Thyroid gland (tissue), 4 donors: ENCODE results near the gene SLC39A10. TPM values are rescaled to one million over a fixed set of nuclear protein-coding genes. Genes with fewer than 3 reads are reported as not detected.

Experiments
- DNase-seq, 2 donors: peaks; one replicate each; pipeline ENCODE4 v3.0.0-alpha.2; 2019
- H3K27ac ChIP-seq, 3 donors: fragments of 200-600 bp; sonication (generic); 1 replicate in 2 of 3; 2 replicates in 1 of 3; pipeline ENCODE4 v1.5.1; 2016 to 2019; ENCODE audit warnings: mild to moderate bottlenecking in 1 of 3, moderate library complexity in 1 of 3
- H3K27me3 ChIP-seq: fragments of 200-600 bp; sonication (generic); one replicate; pipeline ENCODE4 v1.5.1; 2019
- H3K36me3 ChIP-seq, 2 donors: fragments of 200-600 bp; sonication (generic); one replicate each; pipeline ENCODE4 v1.5.1; 2016 to 2019
- H3K4me1 ChIP-seq, 2 donors: fragments of 200-600 bp; sonication (generic); one replicate each; pipeline ENCODE4 v1.5.1; 2017 to 2019
- H3K4me3 ChIP-seq, 3 donors: fragments of 200-600 bp; sonication (generic); replicated peaks in 1 of 3; 1 replicate in 2 of 3; 2 replicates in 1 of 3; pipeline ENCODE4 v1.5.1; 2016; ENCODE audit warnings: mild to moderate bottlenecking in 1 of 3
- H3K9me3 ChIP-seq: fragments of 200-600 bp; sonication (generic); one replicate; pipeline ENCODE4 v1.5.1; 2017
- POLR2A ChIP-seq, 2 donors: fragments of 450-650 bp; IDR thresholded peaks; one replicate each; pipeline ENCODE4 v1.6.1; 2017; ENCODE audit warnings: antibody characterized with exemption in 2 of 2, mild to moderate bottlenecking in 2 of 2, moderate library complexity in 1 of 2
- WGBS, 2 donors: methylation state at CpG; one replicate each; pipeline ENCODE4 v1.1.5; 2017; 5-methylcytosine and 5-hydroxymethylcytosine counted together
- intact Hi-C: fragments of 100-400 bp; cut with DNase I; formaldehyde crosslinking; loops from one replicate; pipeline ENCODE4 v1.15.1; 2023
- total RNA-seq, 4 donors: library from RNA; depleted of rRNA; stranded (reverse); fragments of >200 nt; gene quantifications; one replicate each; pipeline ENCODE4 v1.2.3, GENCODE V29; 2016
- TF ChIP-seq, protein P1 (sequence below), 6 experiments: fragments of 200-600 bp in 3 of 6; fragments of 450-650 bp in 3 of 6; sonication (generic) in 3 of 6; IDR thresholded peaks; one replicate each; pipeline ENCODE4 v1.5.1; 2016 to 2019; ENCODE audit warnings: antibody characterized with exemption in 6 of 6, mild to moderate bottlenecking in 2 of 6, inconsistent platforms in 1 of 6, moderate library complexity in 1 of 6

SLC39A10 gene
- total RNA-seq, 4 donors from 2014 or later, result 74.4 to 119 (median 93.5) TPM

- H3K36me3 ChIP-seq, result no peaks in the 10 kb centered on the region
- TF ChIP-seq POLR2A (IDR thresholded peaks at IDR 0.05), result no peak
- TF ChIP-seq, protein P1, sequence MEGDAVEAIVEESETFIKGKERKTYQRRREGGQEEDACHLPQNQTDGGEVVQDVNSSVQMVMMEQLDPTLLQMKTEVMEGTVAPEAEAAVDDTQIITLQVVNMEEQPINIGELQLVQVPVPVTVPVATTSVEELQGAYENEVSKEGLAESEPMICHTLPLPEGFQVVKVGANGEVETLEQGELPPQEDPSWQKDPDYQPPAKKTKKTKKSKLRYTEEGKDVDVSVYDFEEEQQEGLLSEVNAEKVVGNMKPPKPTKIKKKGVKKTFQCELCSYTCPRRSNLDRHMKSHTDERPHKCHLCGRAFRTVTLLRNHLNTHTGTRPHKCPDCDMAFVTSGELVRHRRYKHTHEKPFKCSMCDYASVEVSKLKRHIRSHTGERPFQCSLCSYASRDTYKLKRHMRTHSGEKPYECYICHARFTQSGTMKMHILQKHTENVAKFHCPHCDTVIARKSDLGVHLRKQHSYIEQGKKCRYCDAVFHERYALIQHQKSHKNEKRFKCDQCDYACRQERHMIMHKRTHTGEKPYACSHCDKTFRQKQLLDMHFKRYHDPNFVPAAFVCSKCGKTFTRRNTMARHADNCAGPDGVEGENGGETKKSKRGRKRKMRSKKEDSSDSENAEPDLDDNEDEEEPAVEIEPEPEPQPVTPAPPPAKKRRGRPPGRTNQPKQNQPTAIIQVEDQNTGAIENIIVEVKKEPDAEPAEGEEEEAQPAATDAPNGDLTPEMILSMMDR (IDR thresholded peaks at IDR 0.05), result no peak
- H3K4me3 ChIP-seq, result no peak overlapping the region
- no peaks in the 10 kb centered on the region for H3K4me1 ChIP-seq
- WGBS, 2 donors, result 97% methylated on average over 7 of the region's 7 CpGs
- no peak overlapping the region for H3K27ac ChIP-seq
- no peak for DNase-seq
- no peaks in the 10 kb centered on the region for H3K27me3 ChIP-seq
- H3K9me3 ChIP-seq, result no peaks in the 10 kb centered on the region
- intact Hi-C loops, result no loop called here
Observed at GRCh38 chr2:195675783-195676427, 18.9 kb downstream of the SLC39A10 start.

GRCh38 chr2:195677290-195677689 lies 20.3 kb downstream of the SLC39A10 start:
- intact Hi-C loops, result no loop called here
- DNase-seq, result no peak
- TF ChIP-seq, protein P1 (IDR thresholded peaks at IDR 0.05), result no peak
- no peak for TF ChIP-seq POLR2A (IDR thresholded peaks at IDR 0.05)
- Histone ChIP-seq H3K9me3 (no peaks in the 10 kb centered on the region), H3K4me1 (no peaks in the 10 kb centered on the region), H3K4me3 (no peak overlapping the region), H3K27me3 (no peaks in the 10 kb centered on the region), H3K36me3 (no peaks in the 10 kb centered on the region), H3K27ac (no peak overlapping the region)
- WGBS, 2 donors, result 100% methylated on average over 2 of the region's 2 CpGs

DNA sequence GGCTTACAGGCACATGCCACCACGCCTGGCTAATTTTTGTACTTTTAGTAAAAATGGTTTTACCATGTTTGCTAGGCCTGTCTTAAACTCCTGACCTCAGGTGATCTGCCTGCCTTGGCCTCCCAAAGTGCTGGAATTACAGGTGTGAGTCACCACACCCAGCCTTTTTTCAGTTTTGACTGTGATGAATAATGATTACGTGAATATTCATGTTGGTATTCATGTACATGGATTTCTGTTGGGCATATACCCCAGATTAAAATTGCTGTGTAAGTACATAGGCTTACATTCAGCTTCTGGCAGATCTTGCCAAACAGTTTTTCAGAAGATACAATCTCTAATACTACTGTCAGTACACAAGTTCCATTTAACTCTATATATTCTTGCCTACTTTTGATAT lies 20.9 kb downstream of the SLC39A10 start:
- intact Hi-C loops, result no loop called here
- 97 to 100% methylated on average over 2 of the region's 2 CpGs for WGBS, 2 donors
- H3K27ac ChIP-seq, result no peak overlapping the region

GRCh38 chr2:195682077-195682476 lies 25.1 kb downstream of the SLC39A10 start:
- intact Hi-C loops, result no loop called here
- 92 to 94% methylated on average over 1 of the region's 1 CpG for WGBS, 2 donors
- no peaks in the 10 kb centered on the region for H3K27me3 ChIP-seq
- H3K36me3 ChIP-seq, result no peaks in the 10 kb centered on the region
- DNase-seq, result no peak
- TF ChIP-seq, protein P1 (IDR thresholded peaks at IDR 0.05), result no peak
- TF ChIP-seq POLR2A (IDR thresholded peaks at IDR 0.05), result no peak
- H3K27ac ChIP-seq, result no peak overlapping the region
- no peaks in the 10 kb centered on the region for H3K9me3 ChIP-seq
- peaks cover 6 to 7% of the 10 kb centered on the region in 2 donors for H3K4me1 ChIP-seq
- H3K4me3 ChIP-seq, result no peak overlapping the region

More for the DNA sequence above, 20.9 kb downstream of the SLC39A10 start:
- Histone ChIP-seq H3K36me3 (no peaks in the 10 kb centered on the region), H3K9me3 (no peaks in the 10 kb centered on the region), H3K4me1 (no peaks in the 10 kb centered on the region), H3K27me3 (no peaks in the 10 kb centered on the region), H3K4me3 (no peak overlapping the region)
- TF ChIP-seq POLR2A (IDR thresholded peaks at IDR 0.05), result no peak
- TF ChIP-seq, protein P1 (IDR thresholded peaks at IDR 0.05), result no peak
- no peak for DNase-seq

- Histone ChIP-seq H3K4me3 (no peak overlapping the region), H3K27me3 (no peaks in the 10 kb centered on the region), H3K4me1 (peaks cover 11 to 12% of the 10 kb centered on the region in 2 donors), H3K27ac (no peak overlapping the region), H3K36me3 (no peaks in the 10 kb centered on the region), H3K9me3 (no peaks in the 10 kb centered on the region)
- 64 to 86% methylated on average over 3 of the region's 3 CpGs for WGBS, 2 donors
- TF ChIP-seq POLR2A (IDR thresholded peaks at IDR 0.05), result no peak
- TF ChIP-seq, protein P1 (IDR thresholded peaks at IDR 0.05), result no peak
- no peak for DNase-seq
- intact Hi-C loops, result no loop called here
Observed at GRCh38 chr2:195683174-195683573, 26.1 kb downstream of the SLC39A10 start.
